H1 (cell line): Measurements from ENCODE around the gene NTNG2. TPM values are rescaled to one million over a fixed set of nuclear protein-coding genes. Genes with fewer than 3 reads are reported as not detected.

ENCODE experiments used
- CTCF ChIA-PET: fragments of 300-600 bp; sonication (Branson Sonifier 250); formaldehyde crosslinking; loops from one replicate; lab custom pipeline; 2021; ENCODE audit not compliant: partially characterized antibody; lab: Charles Lee
- POLR2A ChIA-PET: fragments of 300-600 bp; sonication (Branson Sonifier 250); formaldehyde crosslinking; loops from one replicate; lab custom pipeline; 2021; ENCODE audit warnings: inconsistent platforms; ENCODE audit not compliant: partially characterized antibody; lab: Charles Lee
- DNase-seq, 2 experiments: peaks; one replicate each; pipeline versions ENCODE4 v3.0.0 to v3.0.0-alpha.2; 2010 to 2022; ENCODE audit warnings: low spot score in 2 of 2, low read depth in 1 of 2, mixed read lengths in 1 of 2
- FAIRE-seq: peaks from 2 replicates; lab custom pipeline; 2011; peaks lifted over from hg19 to GRCh38; lab: Jason Lieb, UNC
- H2AFZ ChIP-seq: 2 replicates; pipeline ENCODE4 v1.8.1; 2012; ENCODE audit warnings: low read length, inconsistent platforms
- H2AK5ac ChIP-seq: 2 replicates; pipeline ENCODE4 v1.6.1; 2013; ENCODE audit warnings: low read depth, low read length
- H2BK120ac ChIP-seq: replicated peaks from 2 replicates; pipeline ENCODE3; 2013; ENCODE audit warnings: low read depth, low read length, inconsistent platforms
- H2BK12ac ChIP-seq: 2 replicates; pipeline ENCODE4 v1.6.1; 2013; ENCODE audit warnings: low read depth, low read length
- H2BK15ac ChIP-seq: 2 replicates; pipeline ENCODE4 v1.6.1; 2013; ENCODE audit warnings: low read length
- H2BK20ac ChIP-seq: 2 replicates; pipeline ENCODE4 v1.6.1; 2013; ENCODE audit warnings: low read length
- H2BK5ac ChIP-seq: 2 replicates; pipeline ENCODE4 v1.6.1; 2013; ENCODE audit warnings: low read depth, low read length
- H3K14ac ChIP-seq: 2 replicates; pipeline ENCODE4 v1.6.1; 2013; ENCODE audit warnings: inconsistent platforms; ENCODE audit not compliant: insufficient read length
- H3K18ac ChIP-seq: 2 replicates; pipeline ENCODE4 v1.6.1; 2013; ENCODE audit warnings: low read length; ENCODE audit errors: extremely low read depth
- H3K23ac ChIP-seq: 2 replicates; pipeline ENCODE4 v1.6.1; 2013; ENCODE audit warnings: inconsistent platforms; ENCODE audit not compliant: insufficient read length
- H3K23me2 ChIP-seq: 2 replicates; pipeline ENCODE4 v1.6.1; 2013; ENCODE audit warnings: low read depth, low read length
- H3K27ac ChIP-seq: 2 replicates; pipeline ENCODE4 v1.6.1; 2011; ENCODE audit warnings: low read depth, low read length, inconsistent platforms
- H3K27me3 ChIP-seq, 4 experiments: replicated peaks in 1 of 4; 1 replicate in 1 of 4; 2 replicates in 3 of 4; pipeline versions ENCODE4 v1.6.1 to v1.8.1; 2011 to 2013; ENCODE audit warnings: low read length in 3 of 4, mild to moderate bottlenecking in 3 of 4, inconsistent platforms in 2 of 4, mixed read lengths in 2 of 4, moderate library complexity in 1 of 4; ENCODE audit not compliant: control insufficient read depth in 3 of 4, insufficient read depth in 3 of 4; ENCODE audit errors: extremely low read depth in 1 of 4
- H3K36me3 ChIP-seq, 4 experiments: 2 replicates each; pipeline versions ENCODE4 v1.6.1 to v1.8.1; 2011 to 2013; ENCODE audit warnings: mild to moderate bottlenecking in 4 of 4, low read length in 3 of 4, moderate library complexity in 2 of 4, control low read depth in 1 of 4, inconsistent platforms in 1 of 4; ENCODE audit not compliant: insufficient read depth in 4 of 4, control insufficient read depth in 2 of 4
- H3K4ac ChIP-seq: replicated peaks from 2 replicates; pipeline ENCODE3; 2013; ENCODE audit warnings: low read length, low read depth, mixed read lengths, inconsistent platforms; ENCODE audit not compliant: insufficient read length
- H3K4me1 ChIP-seq, 4 experiments: replicated peaks in 1 of 4; 1 replicate in 1 of 4; 2 replicates in 3 of 4; pipeline versions ENCODE4 v1.6.1 to v1.8.1; 2011 to 2013; ENCODE audit warnings: low read length in 3 of 4, inconsistent platforms in 2 of 4, mixed read lengths in 1 of 4; ENCODE audit not compliant: insufficient read depth in 4 of 4, control insufficient read depth in 3 of 4
- H3K4me2 ChIP-seq, 2 experiments: 2 replicates each; pipeline versions ENCODE4 v1.6.1 to v1.8.1; 2011 to 2013; ENCODE audit warnings: low read depth in 2 of 2, low read length in 2 of 2, control low read depth in 1 of 2, inconsistent platforms in 1 of 2, mild to moderate bottlenecking in 1 of 2; ENCODE audit not compliant: insufficient read depth in 1 of 2
- H3K4me3 ChIP-seq, 4 experiments: fragments of 200-600, 300-600 bp in 1 of 4; sonication (generic), shearing (Covaris generic), sonication (Bioruptor Twin) in 1 of 4; 2 replicates each; pipeline versions ENCODE4 v1.5.1 to v1.8.1; 2011 to 2016; ENCODE audit warnings: low read length in 4 of 4, low read depth in 3 of 4, control low read depth in 2 of 4, inconsistent platforms in 2 of 4, mild to moderate bottlenecking in 2 of 4, mixed read lengths in 1 of 4, moderate library complexity in 1 of 4; ENCODE audit not compliant: insufficient read depth in 2 of 4; ENCODE audit errors: extremely low read depth in 1 of 4
- H3K56ac ChIP-seq: replicated peaks from 2 replicates; pipeline ENCODE3; 2013; ENCODE audit warnings: low read depth, mild to moderate bottlenecking, mixed read lengths, low read length, inconsistent platforms; ENCODE audit not compliant: insufficient read length
- H3K79me1 ChIP-seq: 2 replicates; pipeline ENCODE4 v1.6.1; 2013; ENCODE audit warnings: low read depth, low read length, control low read depth
- H3K79me2 ChIP-seq, 2 experiments: 2 replicates each; pipeline versions ENCODE4 v1.6.1 to v1.8.1; 2012 to 2013; ENCODE audit warnings: low read length in 2 of 2, mild to moderate bottlenecking in 2 of 2, inconsistent platforms in 1 of 2; ENCODE audit not compliant: insufficient read depth in 2 of 2, control insufficient read depth in 1 of 2
- H3K9ac ChIP-seq, 4 experiments: replicated peaks in 1 of 4; 1 replicate in 1 of 4; 2 replicates in 3 of 4; pipeline versions ENCODE4 v1.6.1 to v1.8.1; 2011 to 2013; ENCODE audit warnings: low read depth in 3 of 4, low read length in 3 of 4, control low read depth in 2 of 4, mild to moderate bottlenecking in 2 of 4, moderate library complexity in 2 of 4, inconsistent platforms in 1 of 4; ENCODE audit errors: extremely low read depth in 1 of 4
- H3K9me3 ChIP-seq, 2 experiments: 2 replicates each; pipeline versions ENCODE4 v1.6.1 to v1.8.1; 2012 to 2013; ENCODE audit warnings: mild to moderate bottlenecking in 2 of 2, moderate library complexity in 2 of 2, control low read depth in 1 of 2, inconsistent platforms in 1 of 2, low read depth in 1 of 2, low read length in 1 of 2, mixed read lengths in 1 of 2; ENCODE audit not compliant: insufficient read depth in 2 of 2
- H4K20me1 ChIP-seq, 2 experiments: replicated peaks in 1 of 2; 2 replicates each; pipeline versions ENCODE3 to v1.8.1; 2011 to 2013; ENCODE audit warnings: inconsistent platforms in 2 of 2, low read length in 2 of 2, mild to moderate bottlenecking in 1 of 2; ENCODE audit not compliant: insufficient read depth in 2 of 2, control insufficient read depth in 1 of 2
- H4K5ac ChIP-seq: 2 replicates; pipeline ENCODE4 v1.6.1; 2013; ENCODE audit warnings: low read length, low read depth, mixed read lengths, inconsistent platforms; ENCODE audit not compliant: insufficient read length
- H4K8ac ChIP-seq: 2 replicates; pipeline ENCODE4 v1.8.0; 2013; ENCODE audit warnings: mild to moderate bottlenecking, moderate library complexity, low read length, inconsistent platforms; ENCODE audit not compliant: insufficient read depth; ENCODE audit errors: extremely low read depth
- H4K91ac ChIP-seq: replicated peaks from 2 replicates; pipeline ENCODE3; 2013; ENCODE audit warnings: low read length, mixed read lengths, inconsistent platforms; ENCODE audit not compliant: insufficient read length
- SP1 ChIP-seq: IDR thresholded peaks from 2 replicates; pipeline ENCODE4 v1.6.1; 2011; ENCODE audit warnings: low read depth, low read length
- SP2 ChIP-seq: IDR thresholded peaks from 2 replicates; pipeline ENCODE4 v1.6.1; 2012; ENCODE audit warnings: mild to moderate bottlenecking, low read length, inconsistent platforms
- WGBS, 2 experiments: shearing (Covaris generic) in 1 of 2; methylation state at CpG; one replicate each; pipeline versions ENCODE4 v1.1.6 to v1.1.7; 2013 to 2015; ENCODE audit warnings: low lambda C conversion rate in 2 of 2, mixed read lengths in 2 of 2, inconsistent platforms in 1 of 2, low coverage in 1 of 2, missing lambda C conversion rate in 1 of 2; ENCODE audit not compliant: insufficient replicate concordance in 2 of 2, insufficient coverage in 1 of 2, insufficient read length in 1 of 2; ENCODE audit errors: extremely low coverage in 1 of 2, missing lambda C conversion rate in 1 of 2; 5-methylcytosine and 5-hydroxymethylcytosine counted together
- polyA plus RNA-seq, 7 experiments: library from polyadenylated mRNA; depleted of rRNA in 3 of 7; stranded (reverse) in 5 of 7; unstranded in 2 of 7; fragments of >200 nt in 5 of 7; fragments of 200-250 nt in 2 of 7; gene quantifications; 1 replicate in 5 of 7; 2 replicates in 1 of 7; 4 replicates in 1 of 7; pipeline versions ENCODE4 v1.2.1 to v1.2.3, GENCODE V29; 2011 to 2013; ENCODE audit warnings: missing spikeins in 2 of 7, mixed read lengths in 2 of 7
- total RNA-seq: library from RNA; stranded (reverse); fragmentation: NEBNext Ultra II Directional; extraction: Animal tissue kit (Norgen Biotek cat#: 25700); gene quantifications from 2 replicates; pipeline ENCODE4 v1.2.1, GENCODE V29; 2021

The NTNG2 gene
- total and polyA plus RNA-seq, 2 of the 8 experiments (the other 6 are each of a cell fraction or from before 2014, with no cell fraction given) = 1.4 to 1.5 TPM

DNA sequence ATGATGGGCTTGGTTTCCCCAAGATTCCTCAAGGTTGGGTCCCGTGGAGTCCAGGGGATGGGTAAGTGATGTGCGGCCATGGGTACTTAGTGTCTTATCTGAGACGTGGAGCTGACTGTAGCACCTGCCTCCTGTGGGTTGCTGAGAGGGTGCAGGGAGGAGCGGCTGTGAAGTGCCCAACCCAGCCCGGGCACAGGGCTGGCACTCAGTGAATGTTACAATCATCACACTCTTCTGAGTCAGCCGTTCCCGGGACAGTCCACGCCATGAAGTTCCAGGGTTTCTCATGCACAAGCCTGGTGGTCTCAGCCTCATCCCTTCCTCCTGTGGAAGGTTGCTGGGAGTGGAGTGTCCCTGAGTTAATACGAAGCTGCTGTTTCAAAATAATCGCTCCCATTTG, 29.1 kb downstream of the NTNG2 start:
- POLR2A ChIA-PET = no interaction called here
- H2BK20ac ChIP-seq = no peak overlapping the region
- H3K56ac ChIP-seq = no peak overlapping the region
- no peak overlapping the region for H2AK5ac ChIP-seq
- no peak overlapping the region for H4K5ac ChIP-seq
- H2AFZ ChIP-seq = no peak overlapping the region
- no peak overlapping the region for H3K4me2 ChIP-seq
- DNase-seq (no peak), FAIRE-seq (no peak)
- 89% methylated on average over 10 of the region's 10 CpGs; no CpG with 5 or more reads in 1 of the 2 experiments for WGBS, 2 experiments
- CTCF ChIA-PET = interaction anchor here (0.7 to 15.4 kb wide), 7 partner anchors 22 to 1679 kb away, joined by 3 to 203 read pairs (median 6); no protein-coding TSS in a partner anchor
- H3K27ac ChIP-seq = no peak overlapping the region
- no peak overlapping the region for H3K23ac ChIP-seq
- H3K9ac ChIP-seq = no peak overlapping the region
- no peak overlapping the region for H3K18ac ChIP-seq
- no peak overlapping the region for H2BK5ac ChIP-seq
- no peak overlapping the region for H2BK120ac ChIP-seq
- H3K27me3 ChIP-seq = peaks cover 0 to 23% (median 16%) of the 10 kb centered on the region in 4 experiments; a peak in 6 of 7 replicates
- no peaks in the 10 kb centered on the region for H3K36me3 ChIP-seq
- H3K4me3 ChIP-seq = no peak overlapping the region
- H3K4ac ChIP-seq = no peak overlapping the region
- H3K79me1 ChIP-seq = no peaks in the 10 kb centered on the region
- no peak overlapping the region for H4K91ac ChIP-seq
- no peak overlapping the region for H3K14ac ChIP-seq
- H2BK12ac ChIP-seq = no peak overlapping the region
- no peaks in the 10 kb centered on the region for H3K9me3 ChIP-seq
- no peak overlapping the region for H2BK15ac ChIP-seq
- no peaks in the 10 kb centered on the region for H3K23me2 ChIP-seq
- H4K8ac ChIP-seq = no peak overlapping the region
- H3K4me1 ChIP-seq = peaks cover 0 to 22% (median 8%) of the 10 kb centered on the region in 4 experiments; a peak in 6 of 7 replicates
- H3K79me2 ChIP-seq = no peaks in the 10 kb centered on the region
- no peak for TF ChIP-seq SP1
- no peak for TF ChIP-seq SP2
- TF ChIP-seq, all 59 proteins: peak for 0
- no peaks in the 10 kb centered on the region for H4K20me1 ChIP-seq
